ENCODE data around the gene HSPH1. TPM values are rescaled to one million over a fixed set of nuclear protein-coding genes. Genes with fewer than 3 reads are reported as not detected.

The HSPH1 gene
- total and polyA plus RNA-seq, 2 of the 8 experiments (the other 6 are each of a cell fraction or from before 2014, with no cell fraction given), result 14.2 to 145 TPM

GRCh38 chr13:31100721-31101120, 61.0 kb downstream of the HSPH1 start (continued):
- TF ChIP-seq CHD7 (IDR thresholded peaks at IDR 0.05; ENCODE audit: insufficient replicate concordance, low read length) (no peak), EGR1 (IDR thresholded peaks at IDR 0.05; ENCODE audit: borderline replicate concordance, low read depth, low read length) (no peak), RNF2 (IDR thresholded peaks at IDR 0.05; ENCODE audit: borderline replicate concordance, low read depth, low read length, missing control alignments, poor library complexity, severe bottlenecking) (no peak), ZNF274 (IDR thresholded peaks at IDR 0.05; ENCODE audit: borderline replicate concordance, extremely low read depth, low read length) (no peak), ASH2L (IDR thresholded peaks at IDR 0.05; ENCODE audit: low read length) (no peak), CHD1 (IDR thresholded peaks at IDR 0.05; ENCODE audit: low read depth, low read length) (no peak), HDAC6 (IDR thresholded peaks at IDR 0.05; ENCODE audit: low read depth, low read length) (no peak), NRF1 (IDR thresholded peaks at IDR 0.05; ENCODE audit: low read depth, low read length) (no peak), SUZ12 (IDR thresholded peaks at IDR 0.05; ENCODE audit: low read length) (no peak)

Measured in H1 (cell line).